Parathyroid adenoma (tissue), 2 donors: ENCODE data around the gene BAZ2B.
"Not testable (repeated sequence)": the region's sequence is repeated elsewhere in the genome, so short reads cannot be mapped to it uniquely, and the experiment has no call there.

ENCODE experiments used
- H2AFZ ChIP-seq: fragments of 300-600 bp; sonication (generic); one replicate; pipeline ENCODE4 v1.7.0; 2017; ENCODE audit warnings: antibody characterized with exemption, mild to moderate bottlenecking
- H3K27ac ChIP-seq: fragments of 300-600 bp; sonication (generic); one replicate; pipeline ENCODE4 v1.7.0; 2017
- H3K27me3 ChIP-seq: fragments of 300-600 bp; sonication (generic); one replicate; pipeline ENCODE4 v1.7.0; 2017; ENCODE audit warnings: low read length; ENCODE audit not compliant: control insufficient read depth, insufficient read depth
- H3K36me3 ChIP-seq: fragments of 300-600 bp; sonication (generic); one replicate; pipeline ENCODE4 v1.7.0; 2017; ENCODE audit warnings: low read length; ENCODE audit not compliant: control insufficient read depth, insufficient read depth
- H3K4me1 ChIP-seq: fragments of 300-600 bp; sonication (generic); one replicate; pipeline ENCODE4 v1.7.0; 2017; ENCODE audit warnings: control low read depth
- H3K4me2 ChIP-seq: fragments of 300-600 bp; sonication (generic); one replicate; pipeline ENCODE4 v1.7.0; 2017; ENCODE audit warnings: low read length
- H3K4me3 ChIP-seq: fragments of 300-600 bp; sonication (generic); one replicate; pipeline ENCODE4 v1.7.0; 2017; ENCODE audit warnings: low read depth, low read length
- H3K79me2 ChIP-seq: fragments of 300-600 bp; sonication (generic); one replicate; pipeline ENCODE4 v1.7.0; 2017; ENCODE audit warnings: control low read depth
- H3K9ac ChIP-seq: fragments of 300-600 bp; sonication (generic); one replicate; pipeline ENCODE4 v1.7.0; 2017; ENCODE audit warnings: mild to moderate bottlenecking
- H3K9me3 ChIP-seq: fragments of 300-600 bp; sonication (generic); one replicate; pipeline ENCODE4 v1.7.0; 2017; ENCODE audit warnings: low read length; ENCODE audit not compliant: control insufficient read depth
- TF ChIP-seq, protein P1 (sequence below): fragments of 300-600 bp; sonication (generic); IDR thresholded peaks from one replicate; pipeline ENCODE4 v1.7.0; 2017; ENCODE audit warnings: antibody characterized with exemption, mild to moderate bottlenecking
- donor health status: primary hyperparathyroidism.

The BAZ2B gene

DNA sequence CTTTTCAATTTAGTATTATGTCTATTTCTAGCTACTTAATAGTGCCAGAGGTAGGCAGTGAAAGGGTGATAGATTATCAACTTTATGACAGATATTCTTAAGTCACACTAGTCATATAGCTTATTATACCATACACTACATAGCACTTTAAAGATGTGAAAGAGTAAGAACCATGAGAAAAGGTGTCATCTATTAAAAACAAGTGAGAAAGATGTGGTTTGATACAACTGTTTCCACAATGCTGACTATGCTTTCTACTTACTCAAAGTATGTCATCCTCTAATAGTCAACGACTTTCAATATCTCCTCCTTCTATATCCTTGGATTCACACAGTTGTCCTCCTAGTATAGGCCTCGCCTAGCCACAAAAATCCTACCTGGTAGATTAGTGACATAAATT is 196.9 kb downstream of the BAZ2B start:
- Histone ChIP-seq H3K27me3 (no peaks in the 10 kb centered on the region), H3K79me2 (peaks cover 3% of the 10 kb centered on the region), H3K4me3 (no peak overlapping the region), H3K4me1 (no peaks in the 10 kb centered on the region), H3K27ac (no peak overlapping the region), H3K4me2 (no peak overlapping the region), H3K9ac (no peak overlapping the region), H3K9me3 (no peaks in the 10 kb centered on the region), H2AFZ (no peak overlapping the region), H3K36me3 (no peaks in the 10 kb centered on the region)
- TF ChIP-seq, protein P1, sequence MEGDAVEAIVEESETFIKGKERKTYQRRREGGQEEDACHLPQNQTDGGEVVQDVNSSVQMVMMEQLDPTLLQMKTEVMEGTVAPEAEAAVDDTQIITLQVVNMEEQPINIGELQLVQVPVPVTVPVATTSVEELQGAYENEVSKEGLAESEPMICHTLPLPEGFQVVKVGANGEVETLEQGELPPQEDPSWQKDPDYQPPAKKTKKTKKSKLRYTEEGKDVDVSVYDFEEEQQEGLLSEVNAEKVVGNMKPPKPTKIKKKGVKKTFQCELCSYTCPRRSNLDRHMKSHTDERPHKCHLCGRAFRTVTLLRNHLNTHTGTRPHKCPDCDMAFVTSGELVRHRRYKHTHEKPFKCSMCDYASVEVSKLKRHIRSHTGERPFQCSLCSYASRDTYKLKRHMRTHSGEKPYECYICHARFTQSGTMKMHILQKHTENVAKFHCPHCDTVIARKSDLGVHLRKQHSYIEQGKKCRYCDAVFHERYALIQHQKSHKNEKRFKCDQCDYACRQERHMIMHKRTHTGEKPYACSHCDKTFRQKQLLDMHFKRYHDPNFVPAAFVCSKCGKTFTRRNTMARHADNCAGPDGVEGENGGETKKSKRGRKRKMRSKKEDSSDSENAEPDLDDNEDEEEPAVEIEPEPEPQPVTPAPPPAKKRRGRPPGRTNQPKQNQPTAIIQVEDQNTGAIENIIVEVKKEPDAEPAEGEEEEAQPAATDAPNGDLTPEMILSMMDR, result no peak

DNA sequence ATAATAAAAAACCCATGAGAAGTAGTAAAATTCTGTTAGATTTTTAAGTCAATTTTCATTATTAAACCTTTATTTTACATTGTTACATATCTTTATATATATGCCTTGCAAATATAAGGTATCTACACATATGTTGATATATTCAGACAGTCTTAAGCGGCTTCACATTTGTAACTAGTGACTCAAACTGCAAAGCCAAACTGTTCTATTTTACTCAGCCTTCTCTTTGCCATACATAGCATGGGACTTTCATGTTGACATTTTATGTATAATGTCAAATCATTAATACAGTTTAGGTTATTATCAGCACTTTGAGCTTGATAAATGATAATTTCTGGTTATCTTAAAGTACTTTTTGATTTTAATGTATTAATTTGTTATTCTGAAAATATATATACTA is 204.9 kb downstream of the BAZ2B start:
- Histone ChIP-seq H3K27me3 (no peaks in the 10 kb centered on the region), H3K4me2 (no peak overlapping the region), H3K9me3 (no peaks in the 10 kb centered on the region), H3K4me3 (no peak overlapping the region), H3K4me1 (no peaks in the 10 kb centered on the region), H3K79me2 (no peaks in the 10 kb centered on the region), H2AFZ (no peak overlapping the region), H3K9ac (no peak overlapping the region), H3K36me3 (no peaks in the 10 kb centered on the region), H3K27ac (no peak overlapping the region)
- TF ChIP-seq, protein P1, result no peak

DNA sequence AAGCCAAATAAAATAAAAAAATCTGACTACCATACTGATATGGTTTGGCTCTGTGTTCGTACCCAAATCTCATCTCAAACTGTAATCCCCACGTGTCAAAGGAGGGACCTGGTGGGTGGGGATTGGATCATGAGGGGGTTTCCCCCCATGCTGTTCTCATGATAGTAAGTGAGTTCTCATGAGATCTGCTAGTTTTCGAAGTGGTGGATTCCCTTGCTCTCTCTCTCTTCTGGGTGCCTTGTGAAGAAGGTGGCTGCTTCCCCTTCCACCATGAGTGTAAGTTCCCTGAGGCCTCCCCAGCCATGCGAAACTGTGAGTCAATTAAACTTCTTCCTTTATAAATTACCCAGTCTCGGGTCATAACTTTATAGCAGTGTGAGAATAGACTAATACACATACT is 206.1 kb downstream of the BAZ2B start:
- Histone ChIP-seq H3K4me2 (no peak overlapping the region), H3K4me3 (no peak overlapping the region), H3K9ac (no peak overlapping the region), H3K36me3 (no peaks in the 10 kb centered on the region), H3K27me3 (no peaks in the 10 kb centered on the region), H3K27ac (no peak overlapping the region), H2AFZ (no peak overlapping the region), H3K79me2 (no peaks in the 10 kb centered on the region), H3K4me1 (no peaks in the 10 kb centered on the region), H3K9me3 (no peaks in the 10 kb centered on the region)
- TF ChIP-seq, protein P1, result no peak

DNA sequence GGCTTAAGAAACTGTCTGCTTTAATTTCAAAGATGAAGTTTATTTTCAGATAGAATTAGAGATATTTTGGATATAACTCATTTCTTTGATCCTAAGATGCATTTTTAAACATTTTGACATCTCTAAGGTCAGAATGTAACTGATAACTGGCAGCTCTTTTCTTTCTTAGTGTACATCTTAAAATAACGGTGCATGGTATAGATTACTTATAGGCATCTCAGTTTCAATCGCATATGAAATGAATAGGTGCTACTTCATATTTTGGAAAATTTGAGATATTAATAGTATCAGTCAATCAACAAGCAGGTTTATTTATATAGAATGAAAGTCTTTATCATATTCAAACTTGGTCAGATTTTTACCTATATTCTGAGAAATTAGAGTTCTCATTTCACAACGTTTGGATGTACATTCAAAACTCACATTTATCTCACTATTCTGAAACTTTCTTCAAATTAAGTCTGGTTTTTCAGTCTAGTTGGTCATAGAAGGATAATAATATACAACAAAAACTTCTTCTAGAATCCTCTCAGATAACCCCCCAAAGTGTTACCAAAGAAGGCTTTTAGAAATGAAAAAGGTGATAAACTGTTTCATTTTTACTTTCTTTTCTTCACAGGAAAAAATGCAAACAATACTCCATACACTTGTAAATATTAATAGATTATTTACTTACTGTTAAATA is 207.1 kb downstream of the BAZ2B start:
- Histone ChIP-seq H3K36me3 (no peaks in the 10 kb centered on the region), H3K27ac (no peak overlapping the region), H3K4me1 (no peaks in the 10 kb centered on the region), H3K27me3 (no peaks in the 10 kb centered on the region), H3K4me2 (no peak overlapping the region), H3K9me3 (no peaks in the 10 kb centered on the region), H3K9ac (no peak overlapping the region), H2AFZ (no peak overlapping the region), H3K79me2 (no peaks in the 10 kb centered on the region), H3K4me3 (no peak overlapping the region)
- TF ChIP-seq, protein P1, result no peak

GRCh38 chr2:159402790-159403189 is 213.6 kb downstream of the BAZ2B start:
- Histone ChIP-seq H3K36me3 (no peaks in the 10 kb centered on the region), H3K27me3 (no peaks in the 10 kb centered on the region), H3K4me2 (no peak overlapping the region), H3K4me3 (no peak overlapping the region), H3K9me3 (no peaks in the 10 kb centered on the region), H3K4me1 (no peaks in the 10 kb centered on the region), H2AFZ (no peak overlapping the region), H3K9ac (no peak overlapping the region), H3K79me2 (no peaks in the 10 kb centered on the region), H3K27ac (no peak overlapping the region)
- TF ChIP-seq, protein P1, result no peak

DNA sequence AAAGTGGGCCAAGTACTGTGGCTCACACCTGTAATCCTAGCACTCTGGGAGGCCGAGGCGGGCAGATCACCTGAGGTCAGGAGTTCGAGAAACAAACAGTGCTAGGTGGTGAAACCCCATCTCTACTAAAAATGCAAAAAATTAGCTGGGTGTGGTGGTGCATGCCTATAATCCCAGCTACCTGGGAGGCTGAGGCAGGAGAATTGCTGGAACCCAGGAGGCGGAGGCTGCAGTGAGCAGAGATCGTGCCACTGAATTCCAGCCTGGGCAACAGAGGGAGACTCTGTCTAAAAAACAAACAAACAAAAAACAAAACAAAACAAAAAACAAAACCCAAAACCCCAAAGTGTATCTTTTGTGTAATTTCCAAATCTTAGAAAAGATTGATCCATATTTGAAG is 214.2 kb downstream of the BAZ2B start:
- H3K4me1 ChIP-seq, H3K27ac ChIP-seq, H3K36me3 ChIP-seq, H3K4me3 ChIP-seq, H3K4me2 ChIP-seq, H3K9me3 ChIP-seq, H3K27me3 ChIP-seq, H2AFZ ChIP-seq, H3K9ac ChIP-seq, H3K79me2 ChIP-seq: not testable (repeated sequence)
